ENCODE data around the gene ERICH2.
"Not testable (repeated sequence)": the region's sequence is repeated elsewhere in the genome, so short reads cannot be mapped to it uniquely, and the experiment has no call there.

ERICH2 gene

DNA sequence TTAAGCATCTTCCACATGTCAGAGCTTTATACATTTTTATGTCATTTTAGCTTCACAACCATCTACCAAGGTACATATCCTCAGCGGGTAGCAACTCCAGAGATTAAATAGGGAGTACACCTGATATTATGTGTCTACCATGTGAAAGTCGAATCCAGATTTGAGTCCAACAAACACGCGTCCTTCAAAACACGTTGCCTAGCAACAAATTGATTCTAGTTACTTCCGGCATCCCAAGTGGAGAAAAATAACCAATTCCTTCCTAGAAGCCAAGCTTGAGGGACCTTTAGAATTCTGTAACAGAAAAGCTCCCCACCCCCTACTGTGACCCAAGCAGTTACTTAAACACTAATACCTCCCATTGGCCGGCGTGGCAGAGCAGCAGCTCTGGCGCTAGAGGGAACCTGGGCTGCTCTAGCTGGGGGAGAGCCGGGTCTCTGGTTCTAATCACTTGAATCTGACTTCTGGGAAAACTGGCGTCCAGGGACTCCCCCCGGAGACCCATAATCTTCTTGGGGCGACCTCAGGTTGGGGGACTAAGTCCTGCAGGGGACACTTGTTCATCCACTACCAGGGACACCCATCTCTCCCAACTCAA, at the start of gene ERICH2:
Gene ERICH2 (plus strand): TSS at position 371 of the 598 bp plus-strand sequence. CDS start 304 bp downstream, outside the sequence.
- peak; percentile 62 to 80 for DNase-seq

- DNase-seq: no peak
These were observed 48.5 kb upstream of the ERICH2 start for GRCh38 chr2:170721678-170722077.

DNA sequence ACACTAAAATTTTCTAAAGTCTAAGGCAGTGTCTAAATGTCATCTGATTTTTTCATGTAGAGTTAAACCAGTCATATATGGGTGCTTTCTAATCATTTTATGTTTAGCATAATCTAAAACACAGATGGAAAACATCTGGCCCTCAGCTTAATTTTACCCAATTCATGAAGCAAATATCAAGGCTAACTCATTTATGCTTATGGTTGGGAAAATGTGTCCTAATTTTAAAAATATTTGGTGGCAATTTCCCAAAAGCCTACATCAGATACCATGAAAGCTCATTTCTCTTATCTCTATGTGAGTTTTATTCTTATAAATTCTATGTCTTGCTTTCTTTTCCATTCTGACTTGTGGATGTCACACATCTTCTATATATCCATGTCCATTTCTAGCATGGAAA, 47.9 kb upstream of the ERICH2 start:
- DNase-seq: no peak

- no peak for DNase-seq
These were observed 46.7 kb upstream of the ERICH2 start for GRCh38 chr2:170723446-170723958.

- no peak for DNase-seq
These were observed 36.2 kb upstream of the ERICH2 start for GRCh38 chr2:170733798-170734600.

DNA sequence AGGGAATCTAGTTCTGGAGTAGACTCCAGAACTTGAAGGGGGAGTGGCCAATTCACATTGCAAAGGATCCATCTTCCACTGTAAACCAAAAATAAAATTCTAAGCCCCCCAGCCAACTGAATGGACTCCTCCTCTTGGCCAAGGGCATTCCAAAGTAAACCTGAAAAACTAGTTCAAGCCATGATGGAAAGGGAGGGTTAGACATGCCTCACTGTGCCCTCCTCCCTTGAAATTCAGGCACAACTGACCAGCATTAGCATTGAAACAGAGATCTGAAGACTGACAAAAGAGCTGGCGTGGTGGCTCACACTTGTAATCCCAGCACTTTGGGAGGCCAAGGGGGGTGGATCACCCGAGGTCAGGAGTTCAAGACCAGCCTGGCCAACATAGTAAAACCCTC, 35.6 kb upstream of the ERICH2 start:
- not testable (repeated sequence) for DNase-seq

DNA sequence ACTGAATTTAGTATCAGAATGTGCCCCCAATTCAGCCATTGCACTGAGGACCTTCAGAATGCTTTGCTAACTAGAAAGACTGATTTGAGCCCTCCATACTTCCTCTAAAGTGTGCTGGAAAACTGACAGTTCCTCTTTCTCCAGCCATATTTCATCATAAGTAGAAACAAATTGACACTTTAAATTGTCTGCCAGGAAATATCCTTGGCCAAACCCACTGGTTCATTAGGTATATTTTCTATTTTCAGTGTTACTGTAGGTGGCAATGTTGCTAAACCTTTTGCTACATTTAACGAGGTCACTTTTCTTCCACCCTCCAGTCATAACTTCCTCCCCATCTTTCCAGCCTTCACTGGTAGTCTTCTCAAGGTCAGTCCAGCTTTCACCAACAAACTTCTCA, 33.5 kb upstream of the ERICH2 start:
- DNase-seq: no peak

DNA sequence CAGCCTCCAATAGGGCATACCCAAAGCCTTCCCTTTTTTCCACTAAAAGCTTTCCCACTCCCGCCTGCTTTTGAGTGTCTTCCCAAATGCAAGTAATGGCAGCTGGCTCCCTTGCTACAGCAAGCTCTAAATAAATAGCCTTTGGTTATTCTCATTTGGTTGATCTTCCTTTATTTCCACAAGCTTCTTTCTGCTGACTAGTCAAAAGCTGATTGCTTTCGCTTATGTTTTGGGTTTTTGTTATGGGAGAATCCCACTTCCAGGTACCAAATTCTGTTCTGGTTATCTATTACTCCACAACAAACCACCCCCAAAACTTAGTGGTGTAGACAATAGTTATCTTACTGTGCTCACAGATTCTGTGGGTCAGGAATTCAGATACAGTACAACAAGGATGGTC, 32.8 kb upstream of the ERICH2 start:
- no peak for DNase-seq

GRCh38 chr2:170737821-170738220, 32.4 kb upstream of the ERICH2 start:
- DNase-seq: no peak

DNA sequence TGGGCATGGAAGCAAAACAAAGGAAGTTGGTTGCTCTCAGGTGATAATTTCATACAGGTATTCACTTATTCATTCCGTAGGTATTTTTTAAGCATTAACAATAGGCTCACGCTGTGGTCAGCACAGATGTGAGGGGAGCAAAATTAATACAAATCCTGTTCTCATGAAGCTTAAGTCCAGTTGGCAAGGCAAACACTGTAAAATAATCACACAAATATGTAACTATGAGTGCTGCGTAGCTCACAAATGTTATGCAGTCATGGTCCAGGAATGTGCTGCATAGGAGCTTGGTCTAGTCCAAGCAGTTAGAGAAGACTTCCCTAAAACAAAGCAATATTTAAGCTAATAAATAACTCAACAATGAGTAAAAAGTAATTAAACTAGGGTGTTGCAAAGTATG, 31.1 kb upstream of the ERICH2 start:
- no peak for DNase-seq

GRCh38 chr2:170739507-170740046, 30.6 kb upstream of the ERICH2 start:
- no peak for DNase-seq

GRCh38 chr2:170740660-170741059, 29.5 kb upstream of the ERICH2 start:
- no peak for DNase-seq

DNA sequence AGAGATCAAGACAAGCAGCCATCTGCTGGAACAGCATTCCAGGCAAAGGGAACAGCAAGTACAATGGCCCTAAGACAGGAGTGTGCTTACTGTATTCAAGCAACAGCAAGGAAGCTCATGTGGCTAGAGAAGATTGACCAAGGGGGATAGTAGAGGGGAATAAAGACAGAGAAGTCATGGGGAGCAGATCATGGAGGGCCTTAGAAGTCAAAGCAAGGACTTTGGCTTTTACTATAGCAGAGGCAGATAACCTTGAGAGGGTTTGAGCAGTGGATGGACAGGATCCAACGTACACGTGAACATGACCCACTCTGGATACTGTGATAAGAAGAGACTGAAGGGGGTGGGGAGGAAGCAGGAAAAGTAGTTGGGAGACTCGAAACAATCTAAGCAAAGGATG, 28.2 kb upstream of the ERICH2 start:
- no peak for DNase-seq

- DNase-seq: no peak
These were observed 27.2 kb upstream of the ERICH2 start for GRCh38 chr2:170742896-170743529.

GRCh38 chr2:170743530-170744239, 26.5 kb upstream of the ERICH2 start:
- DNase-seq: no peak

DNA sequence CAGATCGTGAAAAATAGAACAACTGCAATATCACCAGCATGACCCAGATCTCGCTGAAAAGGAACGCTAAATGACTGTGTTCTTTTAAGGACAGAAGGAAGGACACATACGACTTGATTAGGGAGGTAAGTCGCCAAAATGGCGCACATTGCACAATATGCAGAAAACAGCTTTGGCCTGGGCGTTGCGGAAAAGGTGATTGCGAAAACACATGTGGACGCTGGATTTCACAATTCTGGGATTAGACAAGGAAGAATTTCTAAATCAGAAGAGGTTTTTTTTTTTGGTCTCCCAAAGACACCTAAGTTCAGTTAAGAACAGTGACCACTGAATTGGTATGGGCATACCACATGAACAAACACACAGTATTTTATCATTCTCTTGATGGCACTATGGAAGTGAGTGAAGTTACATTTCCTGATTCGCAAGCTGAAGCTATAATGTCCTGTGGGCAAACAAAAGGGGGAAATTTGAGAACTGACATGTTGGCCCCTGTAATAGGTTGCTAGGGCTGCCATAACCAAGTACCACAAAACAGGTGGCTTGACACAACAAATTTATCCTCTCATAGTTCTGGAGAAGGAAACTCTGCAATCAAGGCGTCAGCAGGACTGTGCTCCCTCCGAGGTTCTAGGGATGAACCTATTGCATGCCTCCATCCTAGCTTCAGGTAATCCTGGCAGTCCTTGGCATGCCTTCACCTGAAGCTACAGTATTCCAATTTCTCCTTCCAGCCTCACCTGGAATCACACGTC, 25.8 kb upstream of the ERICH2 start:
- DNase-seq: no peak

DNA sequence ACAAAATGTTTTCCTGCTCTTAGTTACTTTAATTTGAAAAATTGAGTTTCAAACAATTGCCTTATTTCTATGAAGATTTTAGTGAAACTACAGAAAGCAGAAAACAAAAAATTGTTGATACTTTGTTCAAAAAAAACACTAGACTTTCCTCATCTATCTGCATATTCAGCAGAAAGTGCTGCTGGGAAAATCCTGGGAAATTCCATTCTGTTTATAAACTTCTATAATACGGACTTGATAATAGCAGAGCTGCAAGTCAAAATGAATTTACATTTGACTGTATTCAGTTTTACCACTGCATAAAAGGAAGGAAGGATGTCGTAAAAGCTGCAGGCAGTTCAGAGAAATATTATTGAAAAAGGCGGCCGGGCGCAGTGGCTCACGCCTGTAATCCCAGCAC, 24.9 kb upstream of the ERICH2 start:
- DNase-seq: no peak

DNA sequence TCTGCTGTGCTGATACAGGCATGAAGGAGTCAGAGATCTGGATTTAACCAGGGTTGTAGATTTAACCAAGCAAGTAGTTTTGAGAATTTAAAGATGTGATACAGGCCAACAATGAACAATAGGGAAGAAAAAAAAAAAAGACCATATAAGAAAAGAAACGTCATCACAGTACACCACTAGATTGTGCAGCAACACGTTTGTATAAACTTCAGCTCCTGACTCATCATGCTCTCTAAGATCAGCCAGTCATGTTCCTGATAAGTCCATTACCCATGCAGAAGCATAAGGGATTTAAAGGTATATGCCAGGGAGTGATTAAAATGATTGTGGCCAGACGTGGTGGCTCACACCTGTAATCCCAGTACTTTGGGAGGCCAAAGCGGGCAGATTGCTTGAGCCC, 22.3 kb upstream of the ERICH2 start:
- DNase-seq: no peak

- DNase-seq: not testable (repeated sequence)
These were observed 18.6 kb upstream of the ERICH2 start for GRCh38 chr2:170751555-170751954.

GRCh38 chr2:170761572-170761971, 8.6 kb upstream of the ERICH2 start:
- DNase-seq: no peak

DNA sequence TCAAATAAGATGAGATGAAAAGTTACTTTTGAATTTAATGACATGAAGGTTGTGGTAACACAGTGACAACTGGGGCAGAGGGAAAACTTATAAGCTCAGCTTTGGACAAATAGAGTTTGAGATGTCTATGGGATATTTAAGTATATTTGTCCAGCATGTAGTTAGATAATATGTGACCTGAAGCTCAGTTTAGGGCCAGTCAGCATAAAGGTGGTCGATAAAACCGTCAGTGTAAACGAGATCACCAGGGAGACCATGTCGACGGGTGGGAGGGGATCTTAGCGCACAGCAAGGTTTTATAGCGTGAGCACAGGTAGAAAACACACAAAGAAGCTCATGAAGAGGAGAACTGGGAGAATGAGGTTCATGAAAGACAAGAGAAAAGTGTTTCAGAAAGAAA, 7.4 kb upstream of the ERICH2 start:
- DNase-seq: no peak

DNA sequence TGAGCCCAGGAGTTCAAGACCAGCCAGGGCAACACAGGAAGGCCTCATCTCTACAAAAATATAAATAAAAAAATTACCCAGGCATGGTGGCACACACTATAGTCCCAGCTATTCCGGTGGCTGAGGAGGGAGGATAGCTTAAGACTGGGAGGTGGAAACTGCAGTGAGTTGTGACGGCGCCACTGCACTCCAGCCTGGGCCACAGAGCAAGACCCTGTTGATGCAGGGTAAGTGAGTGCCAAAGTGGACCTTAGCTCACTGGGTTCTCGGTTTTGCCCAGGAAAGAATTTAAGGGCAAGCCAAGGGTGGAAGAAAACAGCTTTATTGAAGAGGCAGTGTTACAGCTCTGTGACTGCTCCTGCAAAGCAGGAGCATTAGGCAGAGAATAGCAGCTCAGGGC, 6.9 kb upstream of the ERICH2 start:
- no peak for DNase-seq
